Measurements from ENCODE around the gene SEZ6L.

- no peak for TF ChIP-seq CTCF (IDR thresholded peaks at IDR 0.05)
- TF ChIP-seq POLR2A (IDR thresholded peaks at IDR 0.05), result no peak
Measured at GRCh38 chr22:26246552-26246951, 77.3 kb downstream of the SEZ6L start.
